Measurements from ENCODE around the gene C11orf65. TPM values are rescaled to one million over a fixed set of nuclear protein-coding genes. Genes with fewer than 3 reads are reported as not detected.

Gene C11orf65, protein sequence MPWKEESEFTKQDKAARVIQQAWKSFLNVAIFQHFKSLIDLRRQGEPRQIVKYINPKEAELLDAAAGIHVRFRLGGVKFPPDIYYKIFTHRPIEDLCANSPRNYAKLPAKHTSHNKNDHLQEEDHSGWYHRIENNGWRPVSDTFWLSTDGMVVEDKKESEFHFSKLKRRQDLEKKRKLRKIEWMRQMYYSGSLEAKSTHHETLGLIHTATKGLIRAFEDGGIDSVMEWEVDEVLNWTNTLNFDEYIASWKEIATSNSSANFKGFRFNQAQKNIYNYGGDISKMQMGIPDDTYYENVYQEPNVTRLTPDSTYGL
- total RNA-seq, result 0.46 TPM
- long read RNA-seq, partial matches to known transcripts, result 0 of 2 reads
- long read RNA-seq, other reads (novel, unspliced or antisense), result 2 of 2 reads

- intact Hi-C loops (cut with DNase I), result no loop called here
- no peaks in the 10 kb centered on the region for H3K36me3 ChIP-seq
- peak within 1 kb of the TSS; percentile 99 for H3K27ac ChIP-seq
- DNase-seq (peak; percentile 97), ATAC-seq (peak; percentile 100)
- H3K4me1 ChIP-seq, result peaks cover 6% of the 10 kb centered on the region
- peak within 1 kb of the TSS; percentile 66 for H3K4me3 ChIP-seq
- H3K9me3 ChIP-seq, result no peaks in the 10 kb centered on the region
- H3K27me3 ChIP-seq, result no peaks in the 10 kb centered on the region
- no peak for TF ChIP-seq CTCF (IDR thresholded peaks at IDR 0.05)
Measured at GRCh38 chr11:108467091-108467823, at the start of gene C11orf65. Gene C11orf65, minus strand, starts transcription at chr11:108467529. Its CDS starts 5,970 bp downstream, at chr11:108461559.

DNA sequence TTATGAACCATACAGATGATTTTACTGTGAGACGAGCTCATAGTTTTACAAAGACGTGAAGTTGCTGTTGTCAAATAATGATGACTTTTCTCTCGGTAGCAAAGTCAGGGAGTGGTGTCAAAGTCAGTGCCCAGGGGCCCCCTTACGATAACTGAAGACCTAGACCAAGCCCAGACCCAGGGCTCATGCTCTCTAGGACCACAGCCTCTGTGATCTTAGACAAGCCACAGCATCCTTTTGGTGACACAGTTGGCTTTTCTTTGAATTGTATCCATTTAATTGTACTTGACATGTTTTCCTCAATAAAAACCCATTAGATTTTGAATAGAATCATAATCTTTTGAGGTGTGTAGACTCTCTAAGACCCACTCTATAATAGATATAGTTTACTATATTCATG, 48.8 kb upstream of the C11orf65 start:
- no peak overlapping the region for H3K27ac ChIP-seq
- H3K4me1 ChIP-seq, result no peaks in the 10 kb centered on the region
- ATAC-seq (no peak), DNase-seq (no peak)
- H3K4me3 ChIP-seq, result no peak overlapping the region
- TF ChIP-seq CTCF (IDR thresholded peaks at IDR 0.05), result no peak
- H3K9me3 ChIP-seq, result no peaks in the 10 kb centered on the region
- peaks cover 15% of the 10 kb centered on the region for H3K36me3 ChIP-seq
- intact Hi-C loops (cut with DNase I), result no loop called here
- H3K27me3 ChIP-seq, result no peaks in the 10 kb centered on the region

- no peaks in the 10 kb centered on the region for H3K4me1 ChIP-seq
- TF ChIP-seq CTCF (IDR thresholded peaks at IDR 0.05), result no peak
- peaks cover 11% of the 10 kb centered on the region for H3K36me3 ChIP-seq
- no peaks in the 10 kb centered on the region for H3K27me3 ChIP-seq
- ATAC-seq, result no peak
- H3K9me3 ChIP-seq, result no peaks in the 10 kb centered on the region
- no peak overlapping the region for H3K27ac ChIP-seq
- no peak for DNase-seq
- intact Hi-C loops (cut with DNase I), result no loop called here
- no peak overlapping the region for H3K4me3 ChIP-seq
Measured at GRCh38 chr11:108512708-108513107, 45.4 kb upstream of the C11orf65 start.

- no peaks in the 10 kb centered on the region for H3K4me1 ChIP-seq
- peaks cover 4% of the 10 kb centered on the region for H3K36me3 ChIP-seq
- no peaks in the 10 kb centered on the region for H3K9me3 ChIP-seq
- H3K27me3 ChIP-seq, result no peaks in the 10 kb centered on the region
- no peak overlapping the region for H3K4me3 ChIP-seq
- intact Hi-C loops (cut with DNase I), result no loop called here
- DNase-seq (no peak), ATAC-seq (no peak)
- H3K27ac ChIP-seq, result no peak overlapping the region
- TF ChIP-seq CTCF (IDR thresholded peaks at IDR 0.05), result no peak
Measured at GRCh38 chr11:108511851-108512474, 44.6 kb upstream of the C11orf65 start.

DNA sequence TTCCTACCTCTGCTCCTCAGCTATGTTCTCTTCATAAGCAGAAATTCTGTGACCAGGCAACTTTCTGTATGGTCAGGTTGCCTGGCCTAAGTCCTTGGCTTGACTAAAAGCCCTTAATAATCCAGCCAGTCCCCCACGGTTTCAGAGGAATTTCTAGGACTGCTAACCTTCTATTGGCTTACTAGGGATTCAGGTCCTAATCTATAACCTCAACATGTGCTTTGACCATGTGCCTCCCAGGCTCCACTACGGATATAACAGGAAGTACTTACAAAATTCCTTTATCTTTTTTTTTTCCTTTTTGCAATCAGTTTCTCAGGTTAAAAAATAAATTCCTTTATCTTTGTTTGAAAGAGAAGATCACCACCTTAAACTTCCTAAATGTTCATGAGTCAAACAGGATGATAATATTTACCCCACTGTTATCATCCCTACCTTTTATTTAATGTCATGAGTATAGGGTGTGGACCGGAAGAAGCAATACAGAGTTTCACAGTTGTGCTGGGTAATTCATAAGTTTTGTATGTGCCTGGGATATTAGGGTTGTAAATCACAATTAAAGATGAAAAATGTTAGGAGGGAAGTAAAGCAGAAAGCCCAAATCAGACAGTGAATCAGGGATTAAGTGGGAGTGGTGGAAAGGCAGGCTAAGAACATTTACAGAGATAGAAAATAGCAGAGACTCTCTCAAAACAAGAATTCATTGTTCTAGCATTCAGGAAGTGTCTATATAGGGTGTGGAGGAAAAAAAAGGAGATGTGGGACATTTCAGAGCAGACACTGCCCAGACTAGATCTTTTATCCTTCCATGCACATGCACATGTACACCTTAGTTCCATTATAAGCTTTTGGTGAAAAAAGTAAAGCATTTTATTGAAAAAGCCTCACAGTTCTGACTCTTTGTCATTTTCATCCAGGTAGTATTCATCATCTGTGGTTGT, 41.6 kb upstream of the C11orf65 start:
- Histone ChIP-seq H3K4me1 (no peaks in the 10 kb centered on the region), H3K9me3 (no peaks in the 10 kb centered on the region), H3K36me3 (no peaks in the 10 kb centered on the region), H3K27me3 (no peaks in the 10 kb centered on the region), H3K27ac (no peak overlapping the region), H3K4me3 (no peak overlapping the region)
- TF ChIP-seq CTCF (IDR thresholded peaks at IDR 0.05), result no peak
- intact Hi-C loops (cut with DNase I), result no loop called here
- DNase-seq (no peak), ATAC-seq (no peak)

All from upper lobe of right lung (tissue), 1 donor.